T-cell (primary cell): ENCODE results near the gene TET2. TPM values are rescaled to one million over a fixed set of nuclear protein-coding genes. Genes with fewer than 3 reads are reported as not detected.

ENCODE experiments used
- ATAC-seq, 4 experiments: fragments of 200-7000 bp in 3 of 4; fragments of 150-1000 bp in 1 of 4; cut with Tn5 transposase; replicated peaks in 1 of 4; 1 replicate in 3 of 4; 2 replicates in 1 of 4; pipeline ENCODE4 v1.10.0; 2021; ENCODE audit warnings: moderate library complexity in 3 of 4, mild to moderate bottlenecking in 2 of 4, moderate number of reproducible peaks in 1 of 4
- CTCF ChIA-PET, 2 donors: fragments of 300-600 bp; sonication (Branson Sonifier 250); formaldehyde crosslinking; loops; one replicate each; lab custom pipeline; 2022; ENCODE audit warnings: antibody characterized with exemption in 2 of 2; lab: Charles Lee
- POLR2A ChIA-PET, 2 donors: fragments of 300-600 bp; sonication (Branson Sonifier 250); formaldehyde crosslinking; loops; one replicate each; lab custom pipeline; 2022; ENCODE audit warnings: antibody characterized with exemption in 2 of 2; lab: Charles Lee
- DNase-seq, 35 experiments: peaks; one replicate each; pipeline versions ENCODE4 v3.0.0 to v3.0.0-alpha.2; 2013 to 2023
- H3K27ac ChIP-seq: one replicate; pipeline ENCODE4 v1.5.1; 2013; ENCODE audit warnings: low read length
- H3K27me3 ChIP-seq, 2 experiments: replicated peaks in 1 of 2; 1 replicate in 1 of 2; 2 replicates in 1 of 2; pipeline versions ENCODE4 v1.6.1 to v1.7.0; 2013; ENCODE audit warnings: low read length in 1 of 2, mixed read lengths in 1 of 2; ENCODE audit not compliant: control insufficient read depth in 2 of 2, insufficient read depth in 2 of 2; ENCODE audit errors: extremely low read depth in 1 of 2
- H3K36me3 ChIP-seq, 2 donors: 1 replicate in 1 of 2; 2 replicates in 1 of 2; pipeline versions ENCODE4 v1.6.1 to v1.7.0; 2013; ENCODE audit warnings: low read length in 1 of 2; ENCODE audit not compliant: control insufficient read depth in 2 of 2, insufficient read depth in 1 of 2; ENCODE audit errors: extremely low read depth in 1 of 2
- H3K4me1 ChIP-seq, 2 experiments: 1 replicate in 1 of 2; 2 replicates in 1 of 2; pipeline versions ENCODE4 v1.6.1 to v1.7.0; 2013; ENCODE audit warnings: low read length in 2 of 2, mixed read lengths in 1 of 2; ENCODE audit not compliant: insufficient read depth in 2 of 2, control insufficient read depth in 1 of 2; ENCODE audit errors: extremely low read depth in 1 of 2
- H3K4me3 ChIP-seq, 2 donors: 1 replicate in 1 of 2; 2 replicates in 1 of 2; pipeline versions ENCODE4 v1.5.1 to v1.7.0; 2013; ENCODE audit warnings: mild to moderate bottlenecking in 2 of 2, low read length in 1 of 2, moderate library complexity in 1 of 2; ENCODE audit not compliant: control insufficient read depth in 1 of 2; ENCODE audit errors: extremely low read depth in 1 of 2
- H3K9me3 ChIP-seq: 2 replicates; pipeline ENCODE4 v1.7.0; 2013
- H3K27ac Mint-ChIP-seq, 2 donors: one replicate each; pipeline ENCODE4 v1.8.0; 2020 to 2021; ENCODE audit warnings: mild to moderate bottlenecking in 2 of 2, mixed read lengths in 2 of 2
- H3K27me3 Mint-ChIP-seq, 2 donors: one replicate each; pipeline ENCODE4 v1.8.0; 2021 to 2022; ENCODE audit warnings: mixed read lengths in 2 of 2
- H3K36me3 Mint-ChIP-seq: one replicate; pipeline ENCODE4 v1.8.0; 2021; ENCODE audit warnings: mixed read lengths
- H3K4me1 Mint-ChIP-seq, 3 donors: one replicate each; pipeline ENCODE4 v1.8.0; 2020 to 2022; ENCODE audit warnings: mixed read lengths in 3 of 3, mild to moderate bottlenecking in 1 of 3
- H3K4me3 Mint-ChIP-seq, 3 donors: one replicate each; pipeline ENCODE4 v1.8.0; 2020 to 2022; ENCODE audit warnings: mild to moderate bottlenecking in 3 of 3, mixed read lengths in 3 of 3, moderate library complexity in 3 of 3
- H3K9me3 Mint-ChIP-seq, 3 donors: one replicate each; pipeline ENCODE4 v1.8.0; 2020 to 2022; ENCODE audit warnings: mixed read lengths in 3 of 3
- WGBS: methylation state at CpG from one replicate; pipeline ENCODE4 v1.1.5; 2013; ENCODE audit warnings: missing lambda C conversion rate; ENCODE audit not compliant: insufficient coverage; 5-methylcytosine and 5-hydroxymethylcytosine counted together
- total RNA-seq, 35 experiments: library from RNA in 6 of 35; stranded (reverse) in 6 of 35; fragments of 120-200 nt in 1 of 35; gene quantifications; one replicate each; pipeline versions ENCODE4 v1.2.1 to v1.2.4 and lab custom pipeline; 2013 to 2026

TET2 gene
- total RNA-seq, 5 donors from 2014 or later (not counting 1 experiment from before 2014, with no cell fraction given) = 17.0 to 41.9 (median 18.6) TPM

DNA sequence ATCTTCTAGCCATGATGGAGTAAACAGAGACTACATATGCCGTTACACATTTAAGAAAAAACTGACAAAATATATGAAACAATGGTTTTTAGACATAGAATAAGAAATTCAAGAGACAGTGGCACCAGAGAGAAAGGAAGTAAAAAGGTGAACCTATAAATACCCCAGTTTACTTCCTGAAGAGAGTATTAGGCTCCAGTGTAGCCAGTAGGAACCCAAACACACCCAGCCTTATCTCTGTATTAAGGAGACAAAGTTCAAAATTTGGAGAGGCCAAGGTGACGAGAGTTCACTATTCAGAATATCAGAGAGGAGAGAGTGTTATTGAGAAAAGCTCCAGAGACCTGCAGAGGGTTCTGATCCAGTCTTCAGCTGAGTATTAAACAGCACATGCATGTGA is 119.0 kb downstream of the TET2 start:
- H3K4me1 Mint-ChIP-seq = peaks cover 0 to 13% (median 2%) of the 10 kb centered on the region in 3 donors
- Histone ChIP-seq H3K4me3 (no peak overlapping the region), H3K9me3 (no peaks in the 10 kb centered on the region), H3K27ac (no peak overlapping the region), H3K4me1 (no peaks in the 10 kb centered on the region), H3K27me3 (no peaks in the 10 kb centered on the region), H3K36me3 (peaks cover 0 to 13% of the 10 kb centered on the region in 2 donors)
- H3K27me3 Mint-ChIP-seq = no peaks in the 10 kb centered on the region
- no peak for DNase-seq
- H3K9me3 Mint-ChIP-seq = no peaks in the 10 kb centered on the region
- H3K4me3 Mint-ChIP-seq = no peak overlapping the region
- WGBS = 80% methylated on average over 1 of the region's 2 CpGs
- ChIA-PET POLR2A (no interaction called here), CTCF (no interaction called here)
- ATAC-seq = no peak
- H3K27ac Mint-ChIP-seq = no peak overlapping the region
- peaks cover 73% of the 10 kb centered on the region for H3K36me3 Mint-ChIP-seq

DNA sequence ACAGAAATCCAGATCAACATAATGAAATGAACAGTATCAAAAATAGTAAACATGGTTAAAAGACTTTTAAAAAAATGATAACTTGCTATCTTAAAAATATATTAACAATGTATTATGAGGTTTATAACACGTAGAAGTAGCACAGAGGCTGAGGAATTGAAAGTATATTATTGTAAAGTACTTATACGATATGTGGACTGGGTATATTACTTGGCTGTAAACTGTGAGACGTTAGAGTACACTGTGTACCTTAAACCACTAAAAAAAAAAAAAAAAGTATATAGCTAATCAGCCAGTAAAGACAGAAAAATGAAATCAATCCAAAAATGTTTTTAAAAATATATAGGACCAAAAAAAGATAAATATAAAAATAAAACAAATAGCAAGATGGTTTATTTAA is 120.6 kb downstream of the TET2 start:
- Mint-ChIP-seq H3K4me1 (peaks cover 9 to 29% (median 10%) of the 10 kb centered on the region in 3 donors), H3K4me3 (no peak overlapping the region), H3K27ac (no peak overlapping the region), H3K36me3 (peaks cover 77% of the 10 kb centered on the region), H3K27me3 (no peaks in the 10 kb centered on the region), H3K9me3 (no peaks in the 10 kb centered on the region)
- Histone ChIP-seq H3K9me3 (no peaks in the 10 kb centered on the region), H3K27me3 (no peaks in the 10 kb centered on the region), H3K4me1 (peaks cover 0 to 7% of the 10 kb centered on the region in 2 experiments), H3K27ac (no peak overlapping the region), H3K36me3 (peaks cover 0 to 22% of the 10 kb centered on the region in 2 donors), H3K4me3 (no peak overlapping the region)
- DNase-seq (no peak), ATAC-seq (no peak)
- ChIA-PET POLR2A (no interaction called here), CTCF (interaction anchor here in 1 of 2 donors (0.6 kb wide), 1 partner anchor 192 kb away, joined by 3 read pairs; no protein-coding TSS in a partner anchor)
- whole genome bisulfite sequencing = no CpG with 5 or more reads among the region's 3 CpGs

DNA sequence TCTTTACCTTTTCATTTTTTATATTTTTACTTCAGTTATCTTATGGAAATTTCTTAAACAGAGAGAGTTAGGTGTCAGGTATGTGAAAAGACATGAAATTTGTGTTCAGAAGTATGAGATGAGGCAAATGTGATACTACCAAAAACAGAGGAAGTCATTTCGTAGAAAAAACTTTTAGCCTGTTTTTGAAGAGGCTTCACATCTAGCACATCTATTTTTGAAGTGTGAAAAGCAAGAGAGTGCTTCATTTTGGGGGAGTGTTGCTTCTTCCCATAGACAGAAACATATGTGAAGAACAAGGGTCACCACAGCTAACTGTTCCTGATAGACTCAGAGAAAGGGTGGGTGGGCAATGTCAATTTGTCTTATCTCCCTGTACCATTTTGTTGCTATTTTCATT is 125.3 kb downstream of the TET2 start:
- WGBS = no CpG with 5 or more reads among the region's 1 CpG
- peak overlapping the region; percentile 41 to 56 for H3K27ac Mint-ChIP-seq
- ChIA-PET CTCF (no interaction called here), POLR2A (no interaction called here)
- peaks cover 83% of the 10 kb centered on the region for H3K36me3 Mint-ChIP-seq
- H3K4me1 Mint-ChIP-seq = peaks cover 12 to 51% (median 13%) of the 10 kb centered on the region in 3 donors
- ATAC-seq (no peak), DNase-seq (no peak)
- Histone ChIP-seq H3K4me1 (peaks cover 0 to 7% of the 10 kb centered on the region in 2 experiments), H3K27ac (no peak overlapping the region), H3K4me3 (no peak overlapping the region), H3K36me3 (peaks cover 0 to 55% of the 10 kb centered on the region in 2 donors), H3K9me3 (no peaks in the 10 kb centered on the region), H3K27me3 (no peaks in the 10 kb centered on the region)
- H3K9me3 Mint-ChIP-seq = peaks cover 0 to 5% (median 0%) of the 10 kb centered on the region in 3 donors
- H3K4me3 Mint-ChIP-seq = peak overlapping the region in 1 of 3 donors; percentile 27
- no peaks in the 10 kb centered on the region for H3K27me3 Mint-ChIP-seq

DNA sequence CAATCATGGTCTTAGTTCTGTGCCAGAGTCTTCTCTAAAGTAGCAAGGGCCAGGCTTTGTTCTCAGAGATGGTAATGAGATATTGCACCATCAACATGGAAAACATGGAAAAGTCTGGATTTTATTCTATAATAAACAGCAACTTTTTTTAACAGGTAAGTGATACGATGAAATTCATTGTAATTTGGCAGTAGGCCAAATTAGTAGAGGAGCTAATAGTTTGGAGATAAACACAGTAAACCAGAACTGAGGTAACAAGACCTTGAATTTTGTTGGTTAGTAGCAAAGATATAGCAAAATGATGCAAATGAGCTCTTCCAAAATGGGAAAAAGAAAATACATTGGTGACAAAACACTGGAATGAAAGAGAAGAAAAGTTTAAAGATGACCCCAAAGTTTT is 126.6 kb downstream of the TET2 start:
- ATAC-seq (no peak), DNase-seq (no peak)
- ChIA-PET CTCF (interaction anchor here in 1 of 2 donors (0.8 kb wide), 1 partner anchor 9 kb away, joined by 3 read pairs; no protein-coding TSS in a partner anchor), POLR2A (no interaction called here)
- Histone ChIP-seq H3K36me3 (peaks cover 0 to 55% of the 10 kb centered on the region in 2 donors), H3K4me3 (no peak overlapping the region), H3K27ac (no peak overlapping the region), H3K27me3 (no peaks in the 10 kb centered on the region), H3K9me3 (no peaks in the 10 kb centered on the region), H3K4me1 (peaks cover 0 to 7% of the 10 kb centered on the region in 2 experiments)
- H3K4me1 Mint-ChIP-seq = peaks cover 12 to 51% (median 13%) of the 10 kb centered on the region in 3 donors
- H3K27ac Mint-ChIP-seq = no peak overlapping the region
- peaks cover 81% of the 10 kb centered on the region for H3K36me3 Mint-ChIP-seq
- H3K27me3 Mint-ChIP-seq = no peaks in the 10 kb centered on the region
- no peak overlapping the region for H3K4me3 Mint-ChIP-seq
- H3K9me3 Mint-ChIP-seq = peaks cover 0 to 5% (median 0%) of the 10 kb centered on the region in 3 donors
- no CpG with 5 or more reads among the region's 1 CpG for WGBS

DNA sequence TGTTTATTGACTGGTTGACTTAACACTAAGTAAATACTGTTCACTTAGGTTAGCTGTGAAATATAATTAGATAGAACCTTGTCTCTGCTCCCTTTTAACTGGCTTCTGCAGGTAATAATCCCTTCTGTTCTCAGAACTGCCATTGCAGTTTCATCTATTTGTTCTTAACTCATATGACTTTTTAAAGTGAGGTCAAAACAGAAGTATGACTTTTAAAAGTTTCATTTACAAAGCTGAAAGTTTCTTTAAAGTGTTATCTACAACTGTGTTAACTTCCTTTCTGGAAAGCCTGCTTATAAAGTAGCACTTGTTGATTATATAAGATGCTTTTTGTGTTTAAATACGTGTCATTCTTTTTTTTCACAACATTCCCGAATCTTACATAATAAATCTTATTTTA is 127.4 kb downstream of the TET2 start:
- no peak overlapping the region for H3K4me3 Mint-ChIP-seq

DNA sequence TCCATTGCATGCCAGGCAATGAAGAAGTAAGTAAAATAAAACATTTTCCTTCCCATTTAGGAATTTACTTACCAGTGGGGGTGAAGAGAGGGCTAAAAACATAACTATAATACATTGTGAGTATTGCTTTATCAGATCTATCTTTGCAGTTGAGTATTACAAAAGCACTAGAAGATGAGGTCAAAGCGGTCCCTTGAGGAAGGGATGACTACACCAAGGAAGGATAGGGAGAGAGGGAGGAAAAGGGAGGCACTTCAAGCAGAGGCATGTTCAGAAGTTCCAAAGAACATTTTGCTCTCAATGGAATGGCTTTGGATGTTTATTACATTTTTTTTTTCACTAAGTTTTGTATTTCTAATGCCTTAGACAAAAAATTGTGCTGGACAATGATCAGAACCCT is 127.8 kb downstream of the TET2 start:
- Mint-ChIP-seq H3K9me3 (peaks cover 0 to 5% (median 0%) of the 10 kb centered on the region in 3 donors), H3K4me1 (peaks cover 15 to 50% (median 16%) of the 10 kb centered on the region in 3 donors), H3K4me3 (no peak overlapping the region), H3K27ac (peak overlapping the region in 1 of 2 donors; percentile 26), H3K27me3 (no peaks in the 10 kb centered on the region), H3K36me3 (peaks cover 72% of the 10 kb centered on the region)
- Histone ChIP-seq H3K27ac (no peak overlapping the region), H3K4me3 (no peak overlapping the region), H3K27me3 (no peaks in the 10 kb centered on the region), H3K4me1 (peaks cover 0 to 7% of the 10 kb centered on the region in 2 experiments), H3K9me3 (no peaks in the 10 kb centered on the region), H3K36me3 (peaks cover 0 to 53% of the 10 kb centered on the region in 2 donors)
- DNase-seq = no peak
- ATAC-seq = no peak
- CTCF ChIA-PET = no interaction called here
- POLR2A ChIA-PET = no interaction called here
- WGBS = 86% methylated on average over 1 of the region's 1 CpG

More for the DNA sequence above, 127.4 kb downstream of the TET2 start:
- H3K9me3 ChIP-seq = no peaks in the 10 kb centered on the region
- Mint-ChIP-seq H3K27me3 (no peaks in the 10 kb centered on the region), H3K4me1 (peaks cover 14 to 51% (median 15%) of the 10 kb centered on the region in 3 donors), H3K36me3 (peaks cover 76% of the 10 kb centered on the region), H3K27ac (peak overlapping the region in 1 of 2 donors; percentile 8), H3K9me3 (peaks cover 0 to 5% (median 0%) of the 10 kb centered on the region in 3 donors)
- CTCF ChIA-PET = interaction anchor here in 1 of 2 donors (0.8 kb wide), 1 partner anchor 10 kb away, joined by 3 read pairs; no protein-coding TSS in a partner anchor
- H3K4me3 ChIP-seq = no peak overlapping the region
- POLR2A ChIA-PET = no interaction called here
- DNase-seq (no peak), ATAC-seq (no peak)
- no peaks in the 10 kb centered on the region for H3K27me3 ChIP-seq
- peaks cover 0 to 7% of the 10 kb centered on the region in 2 experiments for H3K4me1 ChIP-seq
- peaks cover 0 to 55% of the 10 kb centered on the region in 2 donors for H3K36me3 ChIP-seq
- H3K27ac ChIP-seq = no peak overlapping the region
- no CpG with 5 or more reads among the region's 2 CpGs for WGBS
